Endodermal cell (in vitro differentiated cells): ENCODE measurements around the gene VAPB. TPM values are rescaled to one million over a fixed set of nuclear protein-coding genes. Genes with fewer than 3 reads are reported as not detected.

Experiments
- DNase-seq: peaks from one replicate; pipeline ENCODE4 v3.0.0-alpha.2; 2017
- H3K27ac ChIP-seq: 2 replicates; pipeline ENCODE4 v1.5.1; 2013; ENCODE audit warnings: mild to moderate bottlenecking, low read depth, low read length, moderate library complexity
- H3K27me3 ChIP-seq: 2 replicates; pipeline ENCODE4 v1.6.1; 2013; ENCODE audit warnings: mild to moderate bottlenecking, low read length, moderate library complexity; ENCODE audit not compliant: insufficient read depth, control insufficient read depth, poor library complexity, severe bottlenecking
- H3K36me3 ChIP-seq: 2 replicates; pipeline ENCODE4 v1.7.0; 2013; ENCODE audit warnings: mild to moderate bottlenecking, low read length, moderate library complexity; ENCODE audit not compliant: control insufficient read depth, insufficient read depth
- H3K4me1 ChIP-seq: one replicate; pipeline ENCODE4 v1.7.0; 2013; ENCODE audit warnings: low read length; ENCODE audit not compliant: control insufficient read depth, insufficient read depth
- H3K4me3 ChIP-seq: 2 replicates; pipeline ENCODE4 v1.5.1; 2013; ENCODE audit warnings: mild to moderate bottlenecking, low read length, moderate library complexity
- H3K9ac ChIP-seq: 2 replicates; pipeline ENCODE4 v1.6.1; 2013; ENCODE audit warnings: mild to moderate bottlenecking, low read length, moderate library complexity; ENCODE audit not compliant: poor library complexity, severe bottlenecking; ENCODE audit errors: extremely low read depth
- H3K9me3 ChIP-seq: 2 replicates; pipeline ENCODE4 v1.6.1; 2013; ENCODE audit warnings: mild to moderate bottlenecking, low read length, moderate library complexity; ENCODE audit not compliant: control insufficient read depth
- H3K27ac Mint-ChIP-seq: 2 replicates; pipeline ENCODE4 v1.8.0; 2020; ENCODE audit warnings: mixed read lengths
- H3K27me3 Mint-ChIP-seq: 2 replicates; pipeline ENCODE4 v1.8.0; 2021; ENCODE audit warnings: mild to moderate bottlenecking, mixed read lengths; ENCODE audit not compliant: insufficient read depth
- H3K36me3 Mint-ChIP-seq: 2 replicates; pipeline ENCODE4 v1.8.0; 2020; ENCODE audit warnings: low read depth, mixed read lengths
- H3K4me1 Mint-ChIP-seq: 2 replicates; pipeline ENCODE4 v1.8.0; 2020; ENCODE audit warnings: mixed read lengths
- H3K4me3 Mint-ChIP-seq: 2 replicates; pipeline ENCODE4 v1.8.0; 2020; ENCODE audit warnings: mild to moderate bottlenecking, moderate library complexity, mixed read lengths
- H3K9me3 Mint-ChIP-seq: 2 replicates; pipeline ENCODE4 v1.8.0; 2020; ENCODE audit warnings: mild to moderate bottlenecking, mixed read lengths
- CTCF ChIP-seq: fragments of 200-600 bp; sonication (generic); conservative IDR thresholded peaks from 2 replicates; pipeline ENCODE4 v1.5.0; 2021; ENCODE audit warnings: antibody characterized with exemption, mild to moderate bottlenecking
- WGBS, 2 experiments: methylation state at CpG; one replicate each; pipeline versions ENCODE4 v1.1.5 to v1.1.7; 2013; ENCODE audit warnings: missing lambda C conversion rate in 2 of 2, mixed read lengths in 1 of 2; ENCODE audit not compliant: insufficient coverage in 1 of 2, insufficient read length in 1 of 2; 5-methylcytosine and 5-hydroxymethylcytosine counted together
- total RNA-seq, 2 donors: library from RNA; stranded (reverse); fragmentation: NEBNext Ultra II Directional in 1 of 2; extraction: Animal tissue kit (Norgen Biotek cat#: 25700) in 1 of 2; gene quantifications; 2 replicates in 1 of 2; 3 replicates in 1 of 2; pipeline ENCODE4 v1.2.1, GENCODE V29; 2021

The VAPB gene
- total RNA-seq, 2 donors from 2014 or later, result 47.3 to 47.5 TPM

GRCh38 chr20:58483051-58483450, 94.0 kb downstream of the VAPB start:
- 86 to 93% methylated on average over 1 to 5 of the region's 5 CpGs for WGBS, 2 experiments
- Histone ChIP-seq H3K27me3 (no peaks in the 10 kb centered on the region), H3K4me1 (peaks cover 3% of the 10 kb centered on the region), H3K36me3 (no peaks in the 10 kb centered on the region), H3K27ac (no peak overlapping the region), H3K4me3 (no peak overlapping the region), H3K9ac (no peak overlapping the region), H3K9me3 (peaks cover 54% of the 10 kb centered on the region)
- TF ChIP-seq CTCF, result no peak
- Mint-ChIP-seq H3K4me3 (no peak overlapping the region), H3K27me3 (no peaks in the 10 kb centered on the region), H3K4me1 (peaks cover 9% of the 10 kb centered on the region), H3K27ac (no peak overlapping the region), H3K9me3 (peaks cover 59% of the 10 kb centered on the region), H3K36me3 (peaks cover 36% of the 10 kb centered on the region)
- peak; percentile 37 for DNase-seq

GRCh38 chr20:58483470-58483869, 94.4 kb downstream of the VAPB start:
- no peak overlapping the region for H3K4me3 Mint-ChIP-seq
- Histone ChIP-seq H3K4me3 (no peak overlapping the region), H3K9me3 (peaks cover 54% of the 10 kb centered on the region), H3K27me3 (no peaks in the 10 kb centered on the region), H3K4me1 (peaks cover 3% of the 10 kb centered on the region), H3K36me3 (no peaks in the 10 kb centered on the region), H3K9ac (no peak overlapping the region), H3K27ac (no peak overlapping the region)
- no peak overlapping the region for H3K27ac Mint-ChIP-seq
- no peak for TF ChIP-seq CTCF
- no peaks in the 10 kb centered on the region for H3K27me3 Mint-ChIP-seq
- H3K36me3 Mint-ChIP-seq, result peaks cover 34% of the 10 kb centered on the region
- peaks cover 9% of the 10 kb centered on the region for H3K4me1 Mint-ChIP-seq
- DNase-seq, result peak; percentile 28
- peaks cover 59% of the 10 kb centered on the region for H3K9me3 Mint-ChIP-seq
- WGBS, 2 experiments, result 94 to 98% methylated on average over 6 of the region's 6 CpGs

- no peak overlapping the region for H3K4me3 Mint-ChIP-seq
- WGBS, 2 experiments, result 88 to 94% methylated on average over 2 to 3 of the region's 3 CpGs
- DNase-seq, result no peak
- H3K27me3 ChIP-seq, result no peaks in the 10 kb centered on the region
- no peak overlapping the region for H3K4me3 ChIP-seq
- no peak overlapping the region for H3K27ac Mint-ChIP-seq
- peaks cover 48% of the 10 kb centered on the region for H3K9me3 ChIP-seq
- no peaks in the 10 kb centered on the region for H3K36me3 ChIP-seq
- H3K9ac ChIP-seq, result no peak overlapping the region
- H3K4me1 Mint-ChIP-seq, result peaks cover 9% of the 10 kb centered on the region
- no peak for TF ChIP-seq CTCF
- peaks cover 67% of the 10 kb centered on the region for H3K9me3 Mint-ChIP-seq
- H3K36me3 Mint-ChIP-seq, result peaks cover 37% of the 10 kb centered on the region
- no peak overlapping the region for H3K27ac ChIP-seq
- peaks cover 3% of the 10 kb centered on the region for H3K4me1 ChIP-seq
- no peaks in the 10 kb centered on the region for H3K27me3 Mint-ChIP-seq
These were observed 96.4 kb downstream of the VAPB start for GRCh38 chr20:58485393-58485792.
